Stomach (tissue), 4 donors: Measurements from ENCODE around the gene LRCH1.

Experiments
- CTCF ChIP-seq, 7 experiments: fragments of 450-650 bp in 4 of 7; fragments of 200-600 bp in 3 of 7; sonication (generic) in 3 of 7; IDR thresholded peaks; one replicate each; pipeline ENCODE4 v1.5.1; 2016 to 2019; ENCODE audit warnings: antibody characterized with exemption in 7 of 7, control low read depth in 2 of 7, mild to moderate bottlenecking in 1 of 7
- EP300 ChIP-seq: sonication (generic); formaldehyde crosslinking; IDR thresholded peaks from one replicate; pipeline ENCODE4 v1.6.1; 2017; ENCODE audit warnings: antibody characterized with exemption
- POLR2AphosphoS5 ChIP-seq, 3 donors: sonication (generic); formaldehyde crosslinking; IDR thresholded peaks; one replicate each; pipeline ENCODE4 v1.6.1; 2016; ENCODE audit warnings: antibody characterized with exemption in 3 of 3

- TF ChIP-seq EP300 (no peak), POLR2AphosphoS5 (IDR thresholded peaks at IDR 0.05) (peak in 2 of 3 donors; percentile 10 to 13), CTCF (IDR thresholded peaks at IDR 0.05) (no peak)
These were observed 95.2 kb downstream of the LRCH1 start for GRCh38 chr13:46648166-46648607.
